Measurements from ENCODE around the gene TEX35.

DNA sequence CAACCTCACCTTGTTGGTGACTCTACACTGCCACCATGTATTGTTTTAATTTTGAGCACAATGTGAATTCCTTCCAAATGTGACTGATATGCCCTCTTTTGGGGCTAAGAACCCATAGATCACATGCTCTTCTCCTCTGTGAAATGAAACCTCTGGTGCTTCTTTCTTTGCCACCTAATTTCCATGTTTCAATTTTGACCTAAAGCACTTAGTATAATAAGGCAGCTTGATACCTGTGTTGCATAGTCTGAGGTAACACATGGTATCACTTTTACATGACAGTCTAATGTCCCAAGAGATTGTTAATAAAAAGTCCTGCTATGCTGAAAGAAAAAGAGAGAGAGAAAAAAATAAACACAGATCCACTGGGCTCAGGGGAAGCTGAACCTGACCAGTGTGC is 40.4 kb upstream of the TEX35 start:
- TF ChIP-seq ZNF350 (tag by site-specific recombination; IDR thresholded peaks at IDR 0.05) (no peak), FEZF1 (tag by site-specific recombination; IDR thresholded peaks at IDR 0.05) (no peak), ZNF274 (IDR thresholded peaks at IDR 0.05; ENCODE audit: low read length) (no peak), ZNF274 (tag by site-specific recombination; IDR thresholded peaks at IDR 0.05; ENCODE audit: borderline replicate concordance) (no peak), ZNF677 (tag by site-specific recombination; IDR thresholded peaks at IDR 0.05) (no peak), ZNF48 (tag by site-specific recombination; IDR thresholded peaks at IDR 0.05) (no peak)
- TF ChIP-seq, protein P1, sequence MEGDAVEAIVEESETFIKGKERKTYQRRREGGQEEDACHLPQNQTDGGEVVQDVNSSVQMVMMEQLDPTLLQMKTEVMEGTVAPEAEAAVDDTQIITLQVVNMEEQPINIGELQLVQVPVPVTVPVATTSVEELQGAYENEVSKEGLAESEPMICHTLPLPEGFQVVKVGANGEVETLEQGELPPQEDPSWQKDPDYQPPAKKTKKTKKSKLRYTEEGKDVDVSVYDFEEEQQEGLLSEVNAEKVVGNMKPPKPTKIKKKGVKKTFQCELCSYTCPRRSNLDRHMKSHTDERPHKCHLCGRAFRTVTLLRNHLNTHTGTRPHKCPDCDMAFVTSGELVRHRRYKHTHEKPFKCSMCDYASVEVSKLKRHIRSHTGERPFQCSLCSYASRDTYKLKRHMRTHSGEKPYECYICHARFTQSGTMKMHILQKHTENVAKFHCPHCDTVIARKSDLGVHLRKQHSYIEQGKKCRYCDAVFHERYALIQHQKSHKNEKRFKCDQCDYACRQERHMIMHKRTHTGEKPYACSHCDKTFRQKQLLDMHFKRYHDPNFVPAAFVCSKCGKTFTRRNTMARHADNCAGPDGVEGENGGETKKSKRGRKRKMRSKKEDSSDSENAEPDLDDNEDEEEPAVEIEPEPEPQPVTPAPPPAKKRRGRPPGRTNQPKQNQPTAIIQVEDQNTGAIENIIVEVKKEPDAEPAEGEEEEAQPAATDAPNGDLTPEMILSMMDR (tag by site-specific recombination; IDR thresholded peaks at IDR 0.05), result no peak

Measured in HEK293 (cell line).